HepG2 (cell line): ENCODE measurements around the gene MAPK11. TPM values are rescaled to one million over a fixed set of nuclear protein-coding genes. Genes with fewer than 3 reads are reported as not detected.

Source experiments
- ATAC-seq: fragments of 200-7000 bp; cut with Tn5 transposase; 3 replicates; pipeline ENCODE4 v1.9.1; 2020; ENCODE audit warnings: mild to moderate bottlenecking, moderate library complexity
- BruUV-seq: library from RNA; stranded (reverse); fragments of 400-500 nt; replicated peaks from 2 replicates; lab custom pipeline; 2021; lab: Mats Ljungman, UMichigan
- CTCF ChIA-PET: fragments of 300-600 bp; formaldehyde crosslinking; extraction: SDS; loops from one replicate; lab custom pipeline; 2021; ENCODE audit warnings: low total read pairs, inconsistent platforms, low intra/inter-chr PET ratio; lab: Yijun Ruan, JAX
- POLR2A ChIA-PET: fragments of 350-600 bp; sonication (Branson Sonifier 250); formaldehyde crosslinking; loops from one replicate; lab custom pipeline; 2020; ENCODE audit warnings: antibody characterized with exemption, inconsistent platforms; lab: Yijun Ruan, JAX
- DNase-seq: peaks from one replicate; pipeline ENCODE4 v3.0.0-alpha.2; 2015; ENCODE audit warnings: low spot score
- FAIRE-seq: peaks from 3 replicates; lab custom pipeline; 2011; peaks lifted over from hg19 to GRCh38; lab: Jason Lieb, UNC
- H2AFZ ChIP-seq: one replicate; pipeline ENCODE4 v1.6.1; 2011; ENCODE audit warnings: low read length, inconsistent platforms
- H3K27ac ChIP-seq: fragments of 300-600 bp; 3 replicates; pipeline ENCODE4 v1.8.0; 2011; ENCODE audit warnings: mixed run types, mild to moderate bottlenecking, mixed read lengths, low read length, inconsistent platforms; ENCODE audit not compliant: insufficient read depth; ENCODE audit errors: extremely low read length
- H3K27me3 ChIP-seq, 2 experiments: fragments of 200-600 bp in 1 of 2; 2 replicates in 1 of 2; 3 replicates in 1 of 2; pipeline versions ENCODE4 v1.6.0 to v1.8.0; 2011; ENCODE audit warnings: low read length in 2 of 2, mild to moderate bottlenecking in 2 of 2, moderate library complexity in 2 of 2, inconsistent platforms in 1 of 2; ENCODE audit not compliant: insufficient read depth in 2 of 2, control insufficient read depth in 1 of 2
- H3K36me3 ChIP-seq, 2 experiments: fragments of 200-600 bp in 1 of 2; replicated peaks in 1 of 2; 2 replicates in 1 of 2; 3 replicates in 1 of 2; pipeline versions ENCODE4 v1.5.1 to v1.8.0; 2011; ENCODE audit warnings: low read length in 2 of 2, inconsistent platforms in 1 of 2; ENCODE audit not compliant: insufficient read depth in 2 of 2, control insufficient read depth in 1 of 2
- H3K4me1 ChIP-seq: 2 replicates; pipeline ENCODE4 v1.5.1; 2012; ENCODE audit warnings: low read length, inconsistent platforms; ENCODE audit not compliant: insufficient read depth
- H3K4me2 ChIP-seq: 2 replicates; pipeline ENCODE4 v1.6.0; 2011; ENCODE audit warnings: low read depth, low read length, inconsistent platforms
- H3K4me3 ChIP-seq, 3 experiments: fragments of 200-600 bp in 1 of 3; sonication (generic), shearing (Covaris generic) in 1 of 3; replicated peaks in 1 of 3; 2 replicates each; pipeline ENCODE4 v1.5.1; 2011 to 2016; ENCODE audit warnings: low read length in 3 of 3, inconsistent platforms in 2 of 3, low read depth in 2 of 3, mild to moderate bottlenecking in 2 of 3, control low read depth in 1 of 3, mixed read lengths in 1 of 3; ENCODE audit not compliant: insufficient read depth in 1 of 3
- H3K79me2 ChIP-seq: one replicate; pipeline ENCODE4 v1.6.1; 2011; ENCODE audit warnings: low read length, inconsistent platforms; ENCODE audit not compliant: insufficient read depth
- H3K9ac ChIP-seq: 2 replicates; pipeline ENCODE4 v1.6.0; 2011; ENCODE audit warnings: mild to moderate bottlenecking, low read depth, low read length, inconsistent platforms; ENCODE audit not compliant: insufficient read depth
- H3K9me3 ChIP-seq: 2 replicates; pipeline ENCODE4 v1.5.1; 2012; ENCODE audit warnings: mild to moderate bottlenecking, low read length
- H4K20me1 ChIP-seq: 2 replicates; pipeline ENCODE4 v1.6.0; 2011; ENCODE audit warnings: inconsistent platforms, mild to moderate bottlenecking, low read length, moderate library complexity; ENCODE audit not compliant: insufficient read depth
- ARNT2 ChIP-seq: sonication (generic); formaldehyde crosslinking; IDR thresholded peaks from 2 replicates; pipeline ENCODE4 v1.8.0; 2022; ENCODE audit warnings: mild to moderate bottlenecking, low read depth, missing genetic modification reagents, moderate library complexity
- CCAR2 ChIP-seq: fragments of 200-400 bp; formaldehyde crosslinking; optimal IDR thresholded peaks from 2 replicates; pipeline ENCODE3; 2018; ENCODE audit warnings: low read depth, mild to moderate bottlenecking, low read length, moderate library complexity
- FOXJ3 ChIP-seq: sonication (generic); formaldehyde crosslinking; IDR thresholded peaks from 2 replicates; pipeline ENCODE4 v1.4.0; 2020; ENCODE audit warnings: missing genetic modification reagents, mild to moderate bottlenecking, borderline replicate concordance
- FOXO1 ChIP-seq: sonication (generic); formaldehyde crosslinking; IDR thresholded peaks from 2 replicates; pipeline ENCODE4 v1.4.0; 2020; ENCODE audit warnings: missing genetic modification reagents
- HOXA7 ChIP-seq: sonication (generic); formaldehyde crosslinking; IDR thresholded peaks from 2 replicates; pipeline ENCODE4 v1.8.1; 2022; ENCODE audit warnings: mild to moderate bottlenecking, missing genetic modification reagents, moderate library complexity
- ONECUT2 ChIP-seq: sonication (generic); formaldehyde crosslinking; IDR thresholded peaks from 2 replicates; pipeline ENCODE4 v1.4.0; 2020; ENCODE audit warnings: missing genetic modification reagents
- SIN3A ChIP-seq: IDR thresholded peaks from 2 replicates; pipeline ENCODE4 v1.6.1; 2011; ENCODE audit warnings: low read depth, mild to moderate bottlenecking, control low read depth, low read length, borderline replicate concordance
- U2AF2 ChIP-seq: fragments of 200-400 bp; formaldehyde crosslinking; IDR thresholded peaks from 2 replicates; pipeline ENCODE4 v1.6.1; 2017; ENCODE audit warnings: low read depth, mild to moderate bottlenecking, low read length
- ZBTB46 ChIP-seq: sonication (generic); formaldehyde crosslinking; IDR thresholded peaks from 2 replicates; pipeline ENCODE4 v1.4.0; 2020; ENCODE audit warnings: mild to moderate bottlenecking, missing genetic modification reagents, borderline replicate concordance
- ZNF143 ChIP-seq: sonication (generic); formaldehyde crosslinking; IDR thresholded peaks from 2 replicates; pipeline ENCODE4 v1.4.0; 2020; ENCODE audit warnings: missing genetic modification reagents
- ZNF274 ChIP-seq: sonication (generic); formaldehyde crosslinking; IDR thresholded peaks from 2 replicates; pipeline ENCODE4 v1.5.1; 2020; ENCODE audit warnings: mild to moderate bottlenecking, missing genetic modification reagents
- ZNF766 ChIP-seq: sonication (generic); formaldehyde crosslinking; IDR thresholded peaks from 2 replicates; pipeline ENCODE4 v1.5.0; 2020; ENCODE audit warnings: missing genetic modification reagents, borderline replicate concordance
- WGBS: methylation state at CpG from one replicate; pipeline ENCODE4 v1.1.6; 2017; ENCODE audit warnings: low lambda C conversion rate; 5-methylcytosine and 5-hydroxymethylcytosine counted together
- in situ Hi-C: cut with HindIII; loops from 2 replicates; pipeline ENCODE4 v1.10.0; 2017; ENCODE audit warnings: low pct_unique_long_range_greater_than_20kb; ENCODE audit not compliant: extremely low pct_ligation_motif_present
- intact Hi-C: fragments of 100-400 bp; cut with micrococcal nuclease; formaldehyde crosslinking; loops from one replicate; pipeline ENCODE4 v1.10.0; 2022; ENCODE audit not compliant: unreplicated experiment
- polyA plus RNA-seq, 8 experiments: library from polyadenylated mRNA; depleted of rRNA in 3 of 8; stranded (reverse) in 7 of 8; unstranded in 1 of 8; fragments of >200 nt; fragmentation: Illumina TruSeq in 4 of 8; extraction: Trizol in 4 of 8; gene quantifications; 2 replicates each; pipeline versions ENCODE4 v1.2.1 to v1.2.3, GENCODE V29; 2011 to 2016; ENCODE audit warnings: low read depth in 4 of 8, missing spikeins in 1 of 8, mixed read lengths in 1 of 8; ENCODE audit not compliant: insufficient read depth in 1 of 8
- total RNA-seq, 5 experiments: library from RNA; depleted of rRNA; stranded (reverse); fragments of >200 nt; fragmentation: Illumina TruSeq; extraction: Trizol; gene quantifications; 2 replicates each; pipeline ENCODE4 v1.2.3, GENCODE V29; 2016; ENCODE audit warnings: low read depth in 1 of 5
- TF ChIP-seq, protein P1 (sequence below): sonication (generic); formaldehyde crosslinking; IDR thresholded peaks from 2 replicates; pipeline ENCODE4 v1.8.0; 2022; ENCODE audit warnings: low read depth, missing genetic modification reagents

The MAPK11 gene
- total and polyA plus RNA-seq, 2 of the 13 experiments (the other 11 are each of a cell fraction or from before 2014, with no cell fraction given), result 0.15 to 0.17 TPM

DNA sequence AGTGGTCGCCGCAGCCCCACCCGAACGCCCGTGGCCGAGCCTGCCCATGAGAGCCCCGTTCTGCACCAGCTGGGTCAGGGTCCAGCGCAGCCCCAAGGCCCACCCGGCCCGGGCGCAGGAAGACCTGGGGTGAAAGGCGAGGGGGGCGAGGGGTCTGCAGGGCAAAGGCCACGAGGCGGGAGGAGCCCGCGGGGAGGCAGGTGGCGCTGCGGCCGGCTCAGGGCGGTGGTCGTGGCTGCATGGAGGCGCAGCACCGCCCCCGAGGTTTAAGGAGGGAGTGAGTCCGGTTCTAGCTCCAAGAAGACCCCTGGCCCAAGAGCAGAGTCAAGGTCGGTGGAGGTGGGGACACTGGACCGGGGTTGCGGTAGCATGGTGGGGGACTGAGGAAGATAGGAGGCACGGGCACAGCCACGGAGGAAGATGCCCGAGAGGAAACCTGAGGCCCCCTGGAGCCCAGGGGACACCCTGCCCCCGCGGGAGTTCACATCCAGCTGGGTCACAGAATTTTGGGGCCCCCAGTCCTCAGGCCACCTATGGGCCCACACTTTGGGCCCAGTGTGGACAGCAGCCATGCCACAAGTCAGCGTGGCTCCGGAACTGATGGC is 18.6 kb downstream of the MAPK11 start (continued):
- 0 out of 2 replicates have a peak, but pooled peaks have one; percentile 69 for TF ChIP-seq ZBTB46 (CRISPR knock-in tag)

DNA sequence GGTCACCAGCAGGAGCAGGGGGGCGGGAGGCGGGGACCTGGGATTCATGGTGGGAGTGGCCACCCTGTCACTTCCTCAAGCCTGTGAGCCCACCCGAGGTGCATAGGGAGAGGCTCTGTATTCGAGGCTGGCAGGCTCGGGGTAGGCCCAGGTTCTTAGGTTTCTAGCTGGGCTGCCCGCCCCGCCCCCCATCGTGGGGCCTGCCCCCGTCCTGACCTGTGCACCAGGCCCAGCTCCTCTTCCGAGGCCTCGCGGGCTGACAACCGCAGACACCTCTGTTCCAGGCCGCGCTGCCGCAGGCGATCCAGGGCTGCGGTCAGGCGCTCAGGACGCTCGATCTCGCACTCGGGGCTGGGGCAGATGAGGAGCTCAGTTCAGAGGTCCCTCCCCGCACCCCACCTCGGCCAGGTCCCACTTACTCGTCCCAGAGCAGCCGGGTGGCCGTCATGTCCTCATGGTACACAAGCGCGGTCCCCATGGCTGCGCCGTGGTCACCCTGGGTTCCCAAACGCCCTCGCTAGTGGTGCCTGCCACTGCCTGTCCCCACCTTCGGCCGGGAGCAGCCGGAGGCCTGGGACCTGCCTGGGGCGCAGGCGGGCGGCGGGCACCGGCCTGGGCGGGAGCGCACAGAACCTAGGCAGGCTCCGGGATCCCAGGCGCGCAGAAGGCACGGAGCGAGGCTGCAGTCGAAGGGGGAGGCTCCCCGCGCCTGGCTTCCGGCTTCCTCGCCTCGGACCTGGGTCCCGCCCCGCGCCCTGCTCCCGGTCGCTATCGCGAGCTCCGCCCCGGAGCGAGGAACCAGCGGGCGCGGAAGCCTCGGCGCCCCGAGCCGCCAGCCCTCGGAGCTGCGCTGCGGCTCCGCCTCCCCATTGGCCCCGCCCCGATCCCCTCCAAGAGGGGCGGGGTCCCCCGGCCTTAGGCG is 19.4 kb downstream of the MAPK11 start, which contains the start of gene HDAC10:
Gene HDAC10, minus strand, starts transcription at position 711 of the 922 bp plus-strand sequence. Its CDS starts 233 bp downstream, at position 478.
- Histone ChIP-seq H3K27me3 (no peaks in the 10 kb centered on the region), H3K4me3 (peak within 1 kb of the TSS; percentile 68 to 92 (median 84)), H3K9ac (peak within 1 kb of the TSS; percentile 84), H4K20me1 (no peaks in the 10 kb centered on the region), H3K4me2 (peak within 1 kb of the TSS; percentile 96), H3K9me3 (no peaks in the 10 kb centered on the region), H2AFZ (no peak within 1 kb of the TSS), H3K36me3 (peaks cover 4 to 10% of the 10 kb centered on the region in 2 experiments; a peak in 3 of 5 replicates), H3K79me2 (peaks cover 8% of the 10 kb centered on the region), H3K4me1 (peaks cover 45% of the 10 kb centered on the region), H3K27ac (peak within 1 kb of the TSS; percentile 76)
- BruUV-seq, result TSS peak; percentile 42
- ATAC-seq, result peak; percentile 83
- WGBS, result 0% methylated on average over 3 of the region's 81 CpGs
- CTCF ChIA-PET, result interaction anchor here (0.6 to 1.5 kb wide), 5 partner anchors 23 to 248 kb away, joined by 3 to 6 read pairs (median 3); no protein-coding TSS in a partner anchor
- intact Hi-C loops, result no loop called here
- peak; percentile 56 for DNase-seq
- no peak for FAIRE-seq
- in situ Hi-C loops, result no loop called here
- POLR2A ChIA-PET, result interaction anchor here (0.6 to 2.3 kb wide), 19 partner anchors 8 to 275 kb away, joined by 3 to 14 read pairs (median 5); partner anchors contain the start of genes DENND6B, LMF2, MAPK12 and NCAPH2
- no peak for TF ChIP-seq FOXJ3
- TF ChIP-seq SIN3A, result peak; percentile 78; the same call in 1 of the 2 replicates
- peak; percentile 64 for TF ChIP-seq ARNT2 (CRISPR knock-in tag)
- no peak for TF ChIP-seq ZNF766 (CRISPR knock-in tag)
- no peak for TF ChIP-seq ONECUT2 (CRISPR knock-in tag)
- no peak for TF ChIP-seq CCAR2
- no peak for TF ChIP-seq U2AF2
- TF ChIP-seq, protein P1, sequence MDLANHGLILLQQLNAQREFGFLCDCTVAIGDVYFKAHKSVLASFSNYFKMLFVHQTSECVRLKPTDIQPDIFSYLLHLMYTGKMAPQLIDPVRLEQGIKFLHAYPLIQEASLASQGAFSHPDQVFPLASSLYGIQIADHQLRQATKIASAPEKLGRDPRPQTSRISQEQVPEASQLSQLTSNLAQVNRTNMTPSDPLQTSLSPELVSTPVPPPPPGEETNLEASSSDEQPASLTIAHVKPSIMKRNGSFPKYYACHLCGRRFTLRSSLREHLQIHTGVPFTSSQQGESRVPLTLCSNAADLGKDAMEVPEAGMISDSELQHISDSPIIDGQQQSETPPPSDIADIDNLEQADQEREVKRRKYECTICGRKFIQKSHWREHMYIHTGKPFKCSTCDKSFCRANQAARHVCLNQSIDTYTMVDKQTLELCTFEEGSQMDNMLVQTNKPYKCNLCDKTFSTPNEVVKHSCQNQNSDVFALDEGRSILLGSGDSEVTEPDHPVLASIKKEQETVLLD (CRISPR knock-in tag), result peak; percentile 78
- no peak for TF ChIP-seq ZNF143 (CRISPR knock-in tag)
- no peak for TF ChIP-seq HOXA7 (CRISPR knock-in tag)
- TF ChIP-seq FOXO1 (CRISPR knock-in tag), result no peak
- TF ChIP-seq ZNF274 (CRISPR knock-in tag), result no peak; the same call in 1 of the 2 replicates
